Neural cell (in vitro differentiated cells): ENCODE results near the gene CILP2. TPM values are rescaled to one million over a fixed set of nuclear protein-coding genes. Genes with fewer than 3 reads are reported as not detected.

Experiments used
- H2AFZ ChIP-seq: fragments of 200-600, 300-800 bp; sonication (generic), shearing (Covaris generic); 2 replicates; pipeline ENCODE4 v1.6.0; 2014; ENCODE audit warnings: low read depth, mild to moderate bottlenecking, antibody characterized with exemption, low read length, moderate library complexity
- H3F3A ChIP-seq: fragments of 200-600 bp; shearing (Covaris generic); 2 replicates; pipeline ENCODE4 v1.6.1; 2016; ENCODE audit warnings: mild to moderate bottlenecking, moderate library complexity, mixed read lengths, antibody characterized with exemption, low read length; ENCODE audit not compliant: insufficient read depth, poor library complexity, severe bottlenecking
- H3K27ac ChIP-seq: fragments of 200-600, 300-800 bp; sonication (generic), shearing (Covaris generic); 2 replicates; pipeline ENCODE4 v1.5.1; 2014; ENCODE audit warnings: mild to moderate bottlenecking, low read length, moderate library complexity
- H3K27me3 ChIP-seq: fragments of 300-800, 200-600 bp; sonication (generic), shearing (Covaris generic); 2 replicates; pipeline ENCODE4 v1.6.0; 2014; ENCODE audit warnings: mild to moderate bottlenecking, low read depth, low read length, moderate library complexity; ENCODE audit not compliant: insufficient read depth
- H3K36me3 ChIP-seq: fragments of 300-800, 200-600 bp; sonication (generic), shearing (Covaris generic); 2 replicates; pipeline ENCODE4 v1.5.1; 2014; ENCODE audit warnings: mild to moderate bottlenecking, antibody characterized with exemption, low read length, moderate library complexity; ENCODE audit not compliant: insufficient read depth
- H3K4me2 ChIP-seq: fragments of 300-800, 200-600 bp; sonication (generic), shearing (Covaris generic); 2 replicates; pipeline ENCODE4 v1.6.0; 2014; ENCODE audit warnings: mild to moderate bottlenecking, low read length
- H3K4me3 ChIP-seq: fragments of 300-800, 200-600 bp; sonication (generic), shearing (Covaris generic); 2 replicates; pipeline ENCODE4 v1.5.1; 2014; ENCODE audit warnings: mild to moderate bottlenecking, low read length, moderate library complexity
- H3K79me2 ChIP-seq: fragments of 200-600 bp; shearing (Covaris generic); replicated peaks from 2 replicates; pipeline ENCODE4 v1.6.0; 2014; ENCODE audit warnings: mild to moderate bottlenecking, low read length, moderate library complexity; ENCODE audit not compliant: insufficient read depth
- H3K9ac ChIP-seq: fragments of 300-800, 200-600 bp; sonication (generic), shearing (Covaris generic); 2 replicates; pipeline ENCODE4 v1.6.1; 2016; ENCODE audit warnings: mild to moderate bottlenecking, low read length, mixed read lengths
- H3K9me2 ChIP-seq: fragments of 200-600 bp; shearing (Covaris generic); 2 replicates; pipeline ENCODE4 v1.6.1; 2016; ENCODE audit warnings: mild to moderate bottlenecking, low read length, mixed read lengths; ENCODE audit not compliant: insufficient read depth
- H3K9me3 ChIP-seq: fragments of 200-600, 300-800 bp; sonication (generic), shearing (Covaris generic); 2 replicates; pipeline ENCODE4 v1.6.1; 2016; ENCODE audit warnings: mild to moderate bottlenecking, mixed run types, low read length, moderate library complexity, mixed read lengths
- H4K20me1 ChIP-seq: fragments of 200-600 bp; shearing (Covaris generic); 2 replicates; pipeline ENCODE4 v1.6.1; 2016; ENCODE audit warnings: mild to moderate bottlenecking, mixed run types; ENCODE audit not compliant: insufficient read depth
- CTCF ChIP-seq: fragments of 450-650 bp; IDR thresholded peaks from 2 replicates; pipeline ENCODE4 v1.5.1; 2014; ENCODE audit warnings: antibody characterized with exemption, mild to moderate bottlenecking, moderate library complexity; ENCODE audit not compliant: poor library complexity, severe bottlenecking
- EP300 ChIP-seq: fragments of 450-650 bp; conservative IDR thresholded peaks from 2 replicates; pipeline ENCODE4 v1.6.1; 2014; ENCODE audit warnings: antibody characterized with exemption, mild to moderate bottlenecking, moderate library complexity; ENCODE audit not compliant: poor library complexity, severe bottlenecking
- EZH2 ChIP-seq: fragments of 200-600, 300-800 bp; shearing (Covaris generic), sonication (generic); IDR thresholded peaks from 2 replicates; pipeline ENCODE4 v1.6.1; 2014; ENCODE audit warnings: antibody characterized with exemption, low read length, borderline replicate concordance, mild to moderate bottlenecking; ENCODE audit not compliant: insufficient read depth, poor library complexity, severe bottlenecking
- MXI1 ChIP-seq: fragments of 450-650 bp; conservative IDR thresholded peaks from 2 replicates; pipeline ENCODE4 v1.6.1; 2014; ENCODE audit warnings: antibody characterized with exemption, mild to moderate bottlenecking; ENCODE audit not compliant: poor library complexity, severe bottlenecking
- POLR2AphosphoS5 ChIP-seq: IDR thresholded peaks from 2 replicates; pipeline ENCODE4 v1.6.1; 2012
- RAD21 ChIP-seq: fragments of 450-650 bp; conservative IDR thresholded peaks from 2 replicates; pipeline ENCODE4 v1.6.1; 2014; ENCODE audit warnings: antibody characterized with exemption, mild to moderate bottlenecking, moderate library complexity
- SMC3 ChIP-seq: fragments of 450-650 bp; conservative IDR thresholded peaks from 2 replicates; pipeline ENCODE4 v1.6.1; 2014; ENCODE audit warnings: antibody characterized with exemption, mild to moderate bottlenecking, moderate library complexity; ENCODE audit not compliant: poor library complexity
- TAF1 ChIP-seq: IDR thresholded peaks from 2 replicates; pipeline ENCODE4 v1.6.1; 2012; ENCODE audit warnings: low read depth
- polyA plus RNA-seq: library from polyadenylated mRNA; depleted of rRNA; stranded (reverse); fragments of >200 nt; gene quantifications from 2 replicates; pipeline ENCODE4 v1.2.3, GENCODE V29; 2014
- TF ChIP-seq, protein P1 (sequence below): IDR thresholded peaks from 2 replicates; pipeline ENCODE4 v1.6.1; 2012; ENCODE audit warnings: borderline replicate concordance

CILP2 gene
- polyA plus RNA-seq, 1 donor from 2014 or later, result 0.84 TPM

- no peaks in the 10 kb centered on the region for H3K9me3 ChIP-seq
- no peaks in the 10 kb centered on the region for H3F3A ChIP-seq
- H3K4me3 ChIP-seq, result no peak overlapping the region
- H3K27ac ChIP-seq, result no peak overlapping the region
- H3K27me3 ChIP-seq, result no peaks in the 10 kb centered on the region
- TF ChIP-seq RAD21 (no peak), SMC3 (no peak), POLR2AphosphoS5 (no peak), TAF1 (no peak), CTCF (no peak), EZH2 (no peak), EP300 (no peak), MXI1 (no peak)
- TF ChIP-seq, protein P1, sequence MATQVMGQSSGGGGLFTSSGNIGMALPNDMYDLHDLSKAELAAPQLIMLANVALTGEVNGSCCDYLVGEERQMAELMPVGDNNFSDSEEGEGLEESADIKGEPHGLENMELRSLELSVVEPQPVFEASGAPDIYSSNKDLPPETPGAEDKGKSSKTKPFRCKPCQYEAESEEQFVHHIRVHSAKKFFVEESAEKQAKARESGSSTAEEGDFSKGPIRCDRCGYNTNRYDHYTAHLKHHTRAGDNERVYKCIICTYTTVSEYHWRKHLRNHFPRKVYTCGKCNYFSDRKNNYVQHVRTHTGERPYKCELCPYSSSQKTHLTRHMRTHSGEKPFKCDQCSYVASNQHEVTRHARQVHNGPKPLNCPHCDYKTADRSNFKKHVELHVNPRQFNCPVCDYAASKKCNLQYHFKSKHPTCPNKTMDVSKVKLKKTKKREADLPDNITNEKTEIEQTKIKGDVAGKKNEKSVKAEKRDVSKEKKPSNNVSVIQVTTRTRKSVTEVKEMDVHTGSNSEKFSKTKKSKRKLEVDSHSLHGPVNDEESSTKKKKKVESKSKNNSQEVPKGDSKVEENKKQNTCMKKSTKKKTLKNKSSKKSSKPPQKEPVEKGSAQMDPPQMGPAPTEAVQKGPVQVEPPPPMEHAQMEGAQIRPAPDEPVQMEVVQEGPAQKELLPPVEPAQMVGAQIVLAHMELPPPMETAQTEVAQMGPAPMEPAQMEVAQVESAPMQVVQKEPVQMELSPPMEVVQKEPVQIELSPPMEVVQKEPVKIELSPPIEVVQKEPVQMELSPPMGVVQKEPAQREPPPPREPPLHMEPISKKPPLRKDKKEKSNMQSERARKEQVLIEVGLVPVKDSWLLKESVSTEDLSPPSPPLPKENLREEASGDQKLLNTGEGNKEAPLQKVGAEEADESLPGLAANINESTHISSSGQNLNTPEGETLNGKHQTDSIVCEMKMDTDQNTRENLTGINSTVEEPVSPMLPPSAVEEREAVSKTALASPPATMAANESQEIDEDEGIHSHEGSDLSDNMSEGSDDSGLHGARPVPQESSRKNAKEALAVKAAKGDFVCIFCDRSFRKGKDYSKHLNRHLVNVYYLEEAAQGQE, result no peak
- H3K9me2 ChIP-seq, result no peaks in the 10 kb centered on the region
- no peak overlapping the region for H2AFZ ChIP-seq
- no peaks in the 10 kb centered on the region for H4K20me1 ChIP-seq
- H3K79me2 ChIP-seq, result no peaks in the 10 kb centered on the region
- H3K36me3 ChIP-seq, result no peaks in the 10 kb centered on the region
- no peak overlapping the region for H3K9ac ChIP-seq
- no peak overlapping the region for H3K4me2 ChIP-seq
Measured at GRCh38 chr19:19591133-19591825, 53.2 kb downstream of the CILP2 start.

GRCh38 chr19:19592690-19593089 lies 54.6 kb downstream of the CILP2 start:
- no peaks in the 10 kb centered on the region for H3F3A ChIP-seq
- H3K36me3 ChIP-seq, result no peaks in the 10 kb centered on the region
- no peaks in the 10 kb centered on the region for H3K9me3 ChIP-seq
- H3K9ac ChIP-seq, result no peak overlapping the region
- no peak overlapping the region for H3K4me3 ChIP-seq
- H3K79me2 ChIP-seq, result no peaks in the 10 kb centered on the region
- H3K4me2 ChIP-seq, result no peak overlapping the region
- no peak overlapping the region for H2AFZ ChIP-seq
- H4K20me1 ChIP-seq, result no peaks in the 10 kb centered on the region
- TF ChIP-seq EP300 (no peak), MXI1 (no peak), POLR2AphosphoS5 (no peak), EZH2 (no peak)
- H3K27me3 ChIP-seq, result no peaks in the 10 kb centered on the region
- H3K27ac ChIP-seq, result no peak overlapping the region
- no peaks in the 10 kb centered on the region for H3K9me2 ChIP-seq
